Measurements from ENCODE around the gene LRRK2.

The LRRK2 gene

GRCh38 chr12:40224439-40225291, at the start of gene LRRK2:
Gene LRRK2, plus strand, starts transcription at chr12:40224997. Its CDS starts 135 bp downstream, at chr12:40225132.
- Histone ChIP-seq H3K4me3 (ENCODE audit: low read depth in 1 of 2, low read length in 2 of 2) (peak within 1 kb of the TSS; percentile 91 to 96), H3K27me3 (ENCODE audit: control insufficient read depth in 1 of 2, insufficient read depth in 2 of 2, low read length in 2 of 2) (no peaks in the 10 kb centered on the region), H3K4me1 (ENCODE audit: insufficient read depth, low read length) (peaks cover 12% of the 10 kb centered on the region), H3K9me3 (ENCODE audit: low read length) (no peaks in the 10 kb centered on the region), H3K9ac (ENCODE audit: low read length) (peak within 1 kb of the TSS; percentile 99), H3K27ac (ENCODE audit: low read depth, low read length) (peak within 1 kb of the TSS; percentile 74), H3K36me3 (ENCODE audit: insufficient read depth, low read length) (no peaks in the 10 kb centered on the region)

- Histone ChIP-seq H3K4me3 (ENCODE audit: low read depth in 1 of 2, low read length in 2 of 2) (no peak overlapping the region), H3K9me3 (ENCODE audit: low read length) (no peaks in the 10 kb centered on the region), H3K27ac (ENCODE audit: low read depth, low read length) (no peak overlapping the region), H3K4me1 (ENCODE audit: insufficient read depth, low read length) (no peaks in the 10 kb centered on the region), H3K27me3 (ENCODE audit: control insufficient read depth in 1 of 2, insufficient read depth in 2 of 2, low read length in 2 of 2) (no peaks in the 10 kb centered on the region), H3K36me3 (ENCODE audit: insufficient read depth, low read length) (no peaks in the 10 kb centered on the region), H3K9ac (ENCODE audit: low read length) (no peak overlapping the region)
Observed at GRCh38 chr12:40175045-40175444, 49.8 kb upstream of the LRRK2 start.

- no peaks in the 10 kb centered on the region for H3K36me3 ChIP-seq (ENCODE audit: insufficient read depth, low read length)
- no peaks in the 10 kb centered on the region for H3K27me3 ChIP-seq (ENCODE audit: control insufficient read depth in 1 of 2, insufficient read depth in 2 of 2, low read length in 2 of 2)
- H3K4me1 ChIP-seq (ENCODE audit: insufficient read depth, low read length): no peaks in the 10 kb centered on the region
- H3K9ac ChIP-seq (ENCODE audit: low read length): no peak overlapping the region
- H3K4me3 ChIP-seq (ENCODE audit: low read depth in 1 of 2, low read length in 2 of 2): no peak overlapping the region
- no peak overlapping the region for H3K27ac ChIP-seq (ENCODE audit: low read depth, low read length)
- H3K9me3 ChIP-seq (ENCODE audit: low read length): no peaks in the 10 kb centered on the region
Observed at GRCh38 chr12:40175489-40175888, 49.3 kb upstream of the LRRK2 start.

- Histone ChIP-seq H3K27ac (ENCODE audit: low read depth, low read length) (no peak overlapping the region), H3K36me3 (ENCODE audit: insufficient read depth, low read length) (no peaks in the 10 kb centered on the region), H3K27me3 (ENCODE audit: control insufficient read depth in 1 of 2, insufficient read depth in 2 of 2, low read length in 2 of 2) (no peaks in the 10 kb centered on the region), H3K9ac (ENCODE audit: low read length) (no peak overlapping the region), H3K4me1 (ENCODE audit: insufficient read depth, low read length) (no peaks in the 10 kb centered on the region), H3K4me3 (ENCODE audit: low read depth in 1 of 2, low read length in 2 of 2) (no peak overlapping the region), H3K9me3 (ENCODE audit: low read length) (no peaks in the 10 kb centered on the region)
Observed at GRCh38 chr12:40178701-40179100, 46.1 kb upstream of the LRRK2 start.

- Histone ChIP-seq H3K27me3 (ENCODE audit: control insufficient read depth in 1 of 2, insufficient read depth in 2 of 2, low read length in 2 of 2) (no peaks in the 10 kb centered on the region), H3K4me3 (ENCODE audit: low read depth in 1 of 2, low read length in 2 of 2) (no peak overlapping the region), H3K9ac (ENCODE audit: low read length) (no peak overlapping the region), H3K36me3 (ENCODE audit: insufficient read depth, low read length) (no peaks in the 10 kb centered on the region), H3K9me3 (ENCODE audit: low read length) (no peaks in the 10 kb centered on the region), H3K27ac (ENCODE audit: low read depth, low read length) (no peak overlapping the region), H3K4me1 (ENCODE audit: insufficient read depth, low read length) (no peaks in the 10 kb centered on the region)
Observed at GRCh38 chr12:40181490-40181889, 43.3 kb upstream of the LRRK2 start.

GRCh38 chr12:40183715-40184114, 41.1 kb upstream of the LRRK2 start:
- Histone ChIP-seq H3K27ac (ENCODE audit: low read depth, low read length) (no peak overlapping the region), H3K27me3 (ENCODE audit: control insufficient read depth in 1 of 2, insufficient read depth in 2 of 2, low read length in 2 of 2) (no peaks in the 10 kb centered on the region), H3K36me3 (ENCODE audit: insufficient read depth, low read length) (no peaks in the 10 kb centered on the region), H3K9me3 (ENCODE audit: low read length) (no peaks in the 10 kb centered on the region), H3K9ac (ENCODE audit: low read length) (no peak overlapping the region), H3K4me3 (ENCODE audit: low read depth in 1 of 2, low read length in 2 of 2) (no peak overlapping the region), H3K4me1 (ENCODE audit: insufficient read depth, low read length) (no peaks in the 10 kb centered on the region)

- Histone ChIP-seq H3K9ac (ENCODE audit: low read length) (no peak overlapping the region), H3K27me3 (ENCODE audit: control insufficient read depth in 1 of 2, insufficient read depth in 2 of 2, low read length in 2 of 2) (no peaks in the 10 kb centered on the region), H3K27ac (ENCODE audit: low read depth, low read length) (no peak overlapping the region), H3K4me1 (ENCODE audit: insufficient read depth, low read length) (no peaks in the 10 kb centered on the region), H3K36me3 (ENCODE audit: insufficient read depth, low read length) (no peaks in the 10 kb centered on the region), H3K9me3 (ENCODE audit: low read length) (no peaks in the 10 kb centered on the region), H3K4me3 (ENCODE audit: low read depth in 1 of 2, low read length in 2 of 2) (no peak overlapping the region)
Observed at GRCh38 chr12:40184493-40185302, 40.1 kb upstream of the LRRK2 start.

- no peaks in the 10 kb centered on the region for H3K27me3 ChIP-seq (ENCODE audit: control insufficient read depth in 1 of 2, insufficient read depth in 2 of 2, low read length in 2 of 2)
- H3K4me1 ChIP-seq (ENCODE audit: insufficient read depth, low read length): no peaks in the 10 kb centered on the region
- no peak overlapping the region for H3K9ac ChIP-seq (ENCODE audit: low read length)
- no peaks in the 10 kb centered on the region for H3K9me3 ChIP-seq (ENCODE audit: low read length)
- H3K4me3 ChIP-seq (ENCODE audit: low read depth in 1 of 2, low read length in 2 of 2): no peak overlapping the region
- no peak overlapping the region for H3K27ac ChIP-seq (ENCODE audit: low read depth, low read length)
- no peaks in the 10 kb centered on the region for H3K36me3 ChIP-seq (ENCODE audit: insufficient read depth, low read length)
Observed at GRCh38 chr12:40185303-40185693, 39.5 kb upstream of the LRRK2 start.

GRCh38 chr12:40188558-40189320, 36.1 kb upstream of the LRRK2 start:
- no peak overlapping the region for H3K4me3 ChIP-seq (ENCODE audit: low read depth in 1 of 2, low read length in 2 of 2)
- H3K36me3 ChIP-seq (ENCODE audit: insufficient read depth, low read length): no peaks in the 10 kb centered on the region
- H3K4me1 ChIP-seq (ENCODE audit: insufficient read depth, low read length): no peaks in the 10 kb centered on the region
- no peak overlapping the region for H3K9ac ChIP-seq (ENCODE audit: low read length)
- no peaks in the 10 kb centered on the region for H3K9me3 ChIP-seq (ENCODE audit: low read length)
- H3K27me3 ChIP-seq (ENCODE audit: control insufficient read depth in 1 of 2, insufficient read depth in 2 of 2, low read length in 2 of 2): no peaks in the 10 kb centered on the region
- H3K27ac ChIP-seq (ENCODE audit: low read depth, low read length): no peak overlapping the region

GRCh38 chr12:40192704-40193255, 32.0 kb upstream of the LRRK2 start:
- Histone ChIP-seq H3K4me1 (ENCODE audit: insufficient read depth, low read length) (no peaks in the 10 kb centered on the region), H3K27ac (ENCODE audit: low read depth, low read length) (no peak overlapping the region), H3K4me3 (ENCODE audit: low read depth in 1 of 2, low read length in 2 of 2) (no peak overlapping the region), H3K27me3 (ENCODE audit: control insufficient read depth in 1 of 2, insufficient read depth in 2 of 2, low read length in 2 of 2) (no peaks in the 10 kb centered on the region), H3K9ac (ENCODE audit: low read length) (no peak overlapping the region), H3K36me3 (ENCODE audit: insufficient read depth, low read length) (no peaks in the 10 kb centered on the region), H3K9me3 (ENCODE audit: low read length) (no peaks in the 10 kb centered on the region)

- Histone ChIP-seq H3K4me1 (ENCODE audit: insufficient read depth, low read length) (no peaks in the 10 kb centered on the region), H3K27me3 (ENCODE audit: control insufficient read depth in 1 of 2, insufficient read depth in 2 of 2, low read length in 2 of 2) (no peaks in the 10 kb centered on the region), H3K9me3 (ENCODE audit: low read length) (no peaks in the 10 kb centered on the region), H3K9ac (ENCODE audit: low read length) (no peak overlapping the region), H3K4me3 (ENCODE audit: low read depth in 1 of 2, low read length in 2 of 2) (no peak overlapping the region), H3K27ac (ENCODE audit: low read depth, low read length) (no peak overlapping the region), H3K36me3 (ENCODE audit: insufficient read depth, low read length) (no peaks in the 10 kb centered on the region)
Observed at GRCh38 chr12:40194846-40195245, 30.0 kb upstream of the LRRK2 start.

Data from muscle layer of colon (tissue), 2 donors.